SU-DHL-6 (cell line): ENCODE results near the gene MOV10L1.

Experiments used
- H2AFZ ChIP-seq: fragments of 200-600 bp; sonication (generic); 2 replicates; pipeline ENCODE4 v1.6.1; 2014; ENCODE audit warnings: low read depth, mild to moderate bottlenecking, moderate library complexity, mixed read lengths, antibody characterized with exemption, low read length; ENCODE audit not compliant: severe bottlenecking
- H3F3A ChIP-seq: fragments of 200-600 bp; shearing (Covaris generic); 2 replicates; pipeline ENCODE4 v1.6.0; 2016; ENCODE audit warnings: antibody characterized with exemption, mild to moderate bottlenecking; ENCODE audit not compliant: insufficient read depth
- H3K27ac ChIP-seq: fragments of 200-600 bp; sonication (generic); 2 replicates; pipeline ENCODE4 v1.5.1; 2016; ENCODE audit warnings: low read depth, mild to moderate bottlenecking, low read length, moderate library complexity, mixed read lengths
- H3K27me3 ChIP-seq: fragments of 200-600 bp; sonication (generic), shearing (Covaris generic); 2 replicates; pipeline ENCODE4 v1.6.0; 2014; ENCODE audit warnings: mild to moderate bottlenecking, low read length
- H3K36me3 ChIP-seq: fragments of 200-600 bp; sonication (generic); 2 replicates; pipeline ENCODE4 v1.6.1; 2014; ENCODE audit warnings: mild to moderate bottlenecking, low read length, mixed read lengths
- H3K4me2 ChIP-seq: fragments of 300-600, 200-600 bp; shearing (Covaris generic), sonication (generic); 2 replicates; pipeline ENCODE4 v1.6.0; 2014; ENCODE audit warnings: low read length, low read depth, mild to moderate bottlenecking; ENCODE audit not compliant: poor library complexity, severe bottlenecking
- H3K4me3 ChIP-seq: fragments of 200-600 bp; sonication (generic); 2 replicates; pipeline ENCODE4 v1.5.1; 2014; ENCODE audit warnings: antibody characterized with exemption, low read length, mild to moderate bottlenecking, mixed read lengths; ENCODE audit not compliant: insufficient read depth, poor library complexity, severe bottlenecking
- H3K79me2 ChIP-seq: fragments of 200-600 bp; sonication (generic); 2 replicates; pipeline ENCODE4 v1.6.1; 2014; ENCODE audit warnings: mild to moderate bottlenecking, low read length, moderate library complexity; ENCODE audit not compliant: insufficient read depth
- H3K9ac ChIP-seq: fragments of 200-600 bp; sonication (generic); 2 replicates; pipeline ENCODE4 v1.7.0; 2014; ENCODE audit warnings: mild to moderate bottlenecking, low read length
- H3K9me2 ChIP-seq: fragments of 200-600 bp; sonication (generic); replicated peaks from 2 replicates; pipeline ENCODE4 v1.6.1; 2014; ENCODE audit warnings: low read length; ENCODE audit not compliant: insufficient read depth
- H3K9me3 ChIP-seq: fragments of 200-600 bp; sonication (generic); 2 replicates; pipeline ENCODE4 v1.6.1; 2014; ENCODE audit warnings: low read length, mixed read lengths; ENCODE audit not compliant: insufficient read depth
- H4K20me1 ChIP-seq: fragments of 200-600 bp; sonication (generic); 2 replicates; pipeline ENCODE4 v1.6.1; 2014; ENCODE audit warnings: low read depth, mild to moderate bottlenecking, antibody characterized with exemption, low read length, moderate library complexity, mixed read lengths
- EZH2phosphoT487 ChIP-seq: fragments of 200-600 bp; sonication (generic), shearing (Covaris generic); conservative IDR thresholded peaks from 2 replicates; pipeline ENCODE4 v1.6.1; 2018; ENCODE audit warnings: mild to moderate bottlenecking, antibody characterized with exemption, low read length, moderate library complexity, mixed read lengths
- TF ChIP-seq, protein P1 (sequence below): fragments of 200-600 bp; sonication (generic); IDR thresholded peaks from one replicate; pipeline ENCODE4 v1.5.1; 2017; ENCODE audit warnings: antibody characterized with exemption, mild to moderate bottlenecking, low read length, moderate library complexity; ENCODE audit not compliant: insufficient read depth, poor library complexity, severe bottlenecking

MOV10L1 gene

DNA sequence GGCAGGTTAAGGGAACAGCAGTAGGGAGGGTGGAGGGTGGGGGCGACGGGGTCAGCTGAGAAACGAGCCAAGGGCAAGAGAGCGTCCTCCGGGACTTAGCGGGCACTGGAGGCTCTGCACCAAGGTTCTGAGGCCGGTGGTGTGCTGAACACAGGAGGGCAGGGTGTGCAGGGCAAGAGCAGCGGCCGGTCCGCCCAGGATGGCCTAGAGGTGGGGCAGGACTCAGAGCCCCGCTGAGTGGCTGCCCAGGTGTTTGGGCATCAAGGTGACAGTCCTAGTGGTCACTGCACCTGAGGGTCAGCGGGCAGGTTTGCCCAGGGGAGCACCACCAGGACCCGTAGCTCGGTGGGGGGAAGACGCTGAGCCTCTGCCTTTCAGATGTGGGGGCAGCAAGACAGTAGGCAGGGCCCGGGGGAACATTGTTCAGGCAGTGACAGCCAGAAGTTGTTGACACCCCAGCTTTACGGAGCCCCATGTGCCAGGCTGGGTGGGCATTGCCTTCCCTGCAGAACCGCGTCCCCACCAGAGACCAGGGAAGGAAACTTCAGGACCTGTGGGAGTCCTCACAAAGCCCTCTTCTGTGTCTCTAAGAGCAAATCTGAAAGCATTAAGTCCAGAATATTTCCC is 27.2 kb upstream of the MOV10L1 start:
- H3K27ac ChIP-seq = no peak overlapping the region
- no peak for TF ChIP-seq EZH2phosphoT487
- TF ChIP-seq, protein P1, sequence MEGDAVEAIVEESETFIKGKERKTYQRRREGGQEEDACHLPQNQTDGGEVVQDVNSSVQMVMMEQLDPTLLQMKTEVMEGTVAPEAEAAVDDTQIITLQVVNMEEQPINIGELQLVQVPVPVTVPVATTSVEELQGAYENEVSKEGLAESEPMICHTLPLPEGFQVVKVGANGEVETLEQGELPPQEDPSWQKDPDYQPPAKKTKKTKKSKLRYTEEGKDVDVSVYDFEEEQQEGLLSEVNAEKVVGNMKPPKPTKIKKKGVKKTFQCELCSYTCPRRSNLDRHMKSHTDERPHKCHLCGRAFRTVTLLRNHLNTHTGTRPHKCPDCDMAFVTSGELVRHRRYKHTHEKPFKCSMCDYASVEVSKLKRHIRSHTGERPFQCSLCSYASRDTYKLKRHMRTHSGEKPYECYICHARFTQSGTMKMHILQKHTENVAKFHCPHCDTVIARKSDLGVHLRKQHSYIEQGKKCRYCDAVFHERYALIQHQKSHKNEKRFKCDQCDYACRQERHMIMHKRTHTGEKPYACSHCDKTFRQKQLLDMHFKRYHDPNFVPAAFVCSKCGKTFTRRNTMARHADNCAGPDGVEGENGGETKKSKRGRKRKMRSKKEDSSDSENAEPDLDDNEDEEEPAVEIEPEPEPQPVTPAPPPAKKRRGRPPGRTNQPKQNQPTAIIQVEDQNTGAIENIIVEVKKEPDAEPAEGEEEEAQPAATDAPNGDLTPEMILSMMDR = no peak
- H4K20me1 ChIP-seq = no peaks in the 10 kb centered on the region
- no peaks in the 10 kb centered on the region for H3K9me3 ChIP-seq
- H3K36me3 ChIP-seq = no peaks in the 10 kb centered on the region
- no peaks in the 10 kb centered on the region for H3K27me3 ChIP-seq
- H3K4me2 ChIP-seq = no peak overlapping the region
- no peak overlapping the region for H2AFZ ChIP-seq
- H3K9me2 ChIP-seq = no peaks in the 10 kb centered on the region
- no peak overlapping the region for H3K9ac ChIP-seq
- H3K79me2 ChIP-seq = no peaks in the 10 kb centered on the region
- H3K4me3 ChIP-seq = no peak overlapping the region
- H3F3A ChIP-seq = no peaks in the 10 kb centered on the region

DNA sequence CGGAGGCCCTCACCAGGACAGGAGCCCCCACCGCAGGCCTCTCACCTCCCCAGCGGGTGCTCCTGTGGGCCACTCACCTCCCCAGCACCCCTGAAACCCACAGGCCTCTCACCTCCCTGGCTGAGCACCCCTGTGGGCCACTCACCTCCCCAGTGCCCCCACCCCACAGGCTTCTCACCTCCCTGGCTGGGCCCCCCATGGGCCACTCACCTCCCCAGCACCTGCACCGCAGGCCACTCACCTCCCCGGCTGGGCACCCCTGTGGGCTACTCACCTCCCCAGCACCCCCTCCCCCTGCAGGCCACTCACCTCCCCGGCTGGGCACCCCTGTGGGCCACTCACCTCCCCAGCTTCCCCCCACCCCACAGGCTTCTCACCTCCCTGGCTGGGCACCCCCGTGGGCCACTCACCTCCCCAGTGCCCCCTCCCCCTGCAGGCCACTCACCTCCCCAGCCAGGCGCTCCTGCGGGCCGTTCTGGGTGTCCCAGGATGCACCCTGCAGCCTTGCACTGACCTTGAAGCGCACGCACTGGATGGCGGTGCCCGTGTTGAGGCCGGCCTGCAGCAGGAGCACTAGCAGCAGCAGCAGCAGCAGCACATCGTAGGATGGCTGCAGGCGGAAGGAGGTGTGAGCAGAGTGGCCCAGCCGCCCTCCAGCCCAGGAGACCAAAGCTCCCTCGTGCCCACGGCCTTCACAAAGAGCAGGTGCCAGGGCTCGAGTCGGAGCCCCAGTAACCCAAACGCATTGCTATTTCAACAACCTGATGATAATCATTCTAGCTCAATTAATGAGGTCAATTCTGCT is 26.0 kb upstream of the MOV10L1 start:
- Histone ChIP-seq H3K36me3 (no peaks in the 10 kb centered on the region), H3K9ac (no peak overlapping the region), H3F3A (no peaks in the 10 kb centered on the region), H3K27me3 (no peaks in the 10 kb centered on the region), H2AFZ (no peak overlapping the region), H4K20me1 (no peaks in the 10 kb centered on the region), H3K9me3 (no peaks in the 10 kb centered on the region), H3K9me2 (no peaks in the 10 kb centered on the region), H3K4me3 (no peak overlapping the region), H3K27ac (no peak overlapping the region), H3K4me2 (no peak overlapping the region), H3K79me2 (no peaks in the 10 kb centered on the region)
- no peak for TF ChIP-seq EZH2phosphoT487
- TF ChIP-seq, protein P1 = no peak

DNA sequence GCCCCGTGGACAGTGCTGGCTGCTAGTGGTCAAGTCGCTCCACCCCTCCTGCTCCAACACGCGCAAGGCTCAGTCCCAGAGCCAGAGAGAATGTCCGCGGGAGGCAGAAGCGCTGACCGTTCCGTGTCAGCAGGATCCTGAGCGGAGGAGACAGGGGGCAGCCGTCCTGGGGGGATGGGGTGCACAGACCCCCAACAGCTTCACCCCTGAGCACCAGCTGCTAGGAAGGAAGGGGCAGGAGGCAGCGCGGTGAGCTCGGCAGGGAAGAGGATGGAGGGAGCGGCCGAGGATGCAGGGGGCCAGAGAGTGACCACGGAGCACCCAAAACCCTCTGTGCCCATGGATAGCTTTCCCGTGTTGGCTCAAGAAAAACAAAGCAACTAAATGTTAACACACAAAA is 25.4 kb upstream of the MOV10L1 start:
- no peaks in the 10 kb centered on the region for H3K36me3 ChIP-seq
- no peaks in the 10 kb centered on the region for H4K20me1 ChIP-seq
- no peak overlapping the region for H3K27ac ChIP-seq
- no peak overlapping the region for H3K9ac ChIP-seq
- H3K27me3 ChIP-seq = no peaks in the 10 kb centered on the region
- no peak overlapping the region for H3K4me2 ChIP-seq
- no peak overlapping the region for H3K4me3 ChIP-seq
- no peaks in the 10 kb centered on the region for H3F3A ChIP-seq
- no peaks in the 10 kb centered on the region for H3K9me3 ChIP-seq
- TF ChIP-seq, protein P1 = no peak
- TF ChIP-seq EZH2phosphoT487 = no peak
- no peak overlapping the region for H2AFZ ChIP-seq
- no peaks in the 10 kb centered on the region for H3K9me2 ChIP-seq
- H3K79me2 ChIP-seq = no peaks in the 10 kb centered on the region
